GM19467 (cell line): Measurements from ENCODE around the gene RICTOR.

Experiments used
- ATAC-seq: cut with Tn5 transposase; IDR thresholded peaks from one replicate; pipeline ENCODE4 v1.9.1; 2021; ENCODE audit warnings: mild to moderate bottlenecking, moderate library complexity; ENCODE audit not compliant: unreplicated experiment

Gene RICTOR

DNA sequence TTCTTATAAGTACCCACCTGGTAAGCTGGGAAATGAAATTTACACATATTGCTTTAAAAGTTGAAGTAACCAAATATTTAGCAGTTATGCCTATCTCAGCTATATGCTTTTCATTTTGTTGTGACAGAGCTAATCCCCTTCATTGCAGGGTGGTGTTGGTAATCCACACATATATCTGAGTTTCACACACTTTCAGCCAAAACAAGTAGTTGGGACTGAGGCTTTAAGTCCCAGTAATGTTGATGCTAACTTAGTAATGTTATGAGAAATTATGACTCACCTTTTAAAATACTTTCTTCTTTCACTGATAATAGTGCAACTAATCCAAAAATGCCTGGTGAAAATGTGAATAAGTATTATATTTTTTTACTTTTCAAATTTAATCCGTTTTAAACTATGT lies 19.2 kb upstream of the RICTOR start:
- ATAC-seq: no peak

DNA sequence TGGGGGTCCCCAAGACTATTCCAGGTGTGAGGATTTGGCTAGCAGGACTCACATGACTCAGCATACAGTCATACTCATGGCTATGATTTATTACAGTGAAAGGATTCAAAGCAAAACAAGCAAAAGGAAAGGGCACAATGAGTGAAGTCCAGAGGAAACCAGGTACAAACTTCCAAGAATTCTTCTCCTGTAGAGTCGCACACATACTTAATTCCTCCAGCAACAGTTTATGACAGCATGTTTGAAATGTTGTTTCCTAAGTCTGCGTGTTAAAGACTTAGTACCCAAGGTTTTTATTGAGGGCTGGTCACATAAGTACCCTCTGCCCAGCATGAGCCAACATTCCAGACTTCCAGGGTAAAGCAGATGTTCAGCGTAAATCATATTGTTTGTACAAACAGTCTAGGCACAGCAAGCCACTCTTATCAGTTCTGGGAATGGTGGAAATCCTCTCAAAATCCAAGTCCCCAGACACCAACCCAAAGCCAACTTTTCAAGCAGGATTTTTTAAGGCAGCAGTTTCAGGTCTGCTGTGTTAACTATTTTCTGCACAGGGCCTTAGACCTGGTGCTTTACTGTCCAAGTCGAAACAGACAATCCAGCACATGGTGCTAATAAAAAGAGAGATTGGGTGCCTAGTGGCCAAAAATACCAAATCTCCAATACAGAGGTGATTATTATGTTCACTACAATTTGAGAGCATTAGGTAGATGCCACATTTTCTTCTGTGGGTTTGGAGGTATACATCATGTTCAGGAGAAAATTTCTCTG lies 18.6 kb upstream of the RICTOR start:
- ATAC-seq: no peak

DNA sequence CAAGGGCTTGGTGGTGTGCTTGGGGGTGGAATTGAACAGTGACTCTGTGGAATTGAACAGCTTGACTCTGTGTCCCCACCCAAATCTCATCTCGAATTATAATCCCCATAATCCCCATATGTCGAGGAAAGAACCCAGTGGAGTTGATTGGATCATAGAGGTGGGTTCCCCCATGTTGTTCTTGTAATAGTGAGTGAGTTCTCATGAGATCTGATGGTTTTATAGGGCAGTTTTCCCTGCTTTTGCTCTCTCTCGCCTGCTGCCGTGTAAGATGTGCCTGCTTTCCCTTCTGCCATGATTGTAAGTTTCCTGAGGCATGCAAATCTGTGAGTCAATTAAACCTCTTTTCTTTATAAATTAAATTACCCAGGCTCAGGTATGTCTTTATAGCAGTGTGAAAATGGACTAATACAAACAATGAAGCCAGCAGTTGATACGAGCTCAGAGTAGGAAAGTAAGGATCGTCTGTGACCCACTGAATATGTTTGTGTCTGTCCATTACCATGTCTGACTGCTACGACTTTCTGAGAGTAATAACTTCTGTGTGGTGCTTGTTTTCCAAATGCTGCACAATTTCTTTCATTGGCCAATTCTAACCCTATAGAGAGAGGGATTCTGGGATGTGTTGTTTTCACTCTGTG lies 17.9 kb upstream of the RICTOR start:
- ATAC-seq: no peak

DNA sequence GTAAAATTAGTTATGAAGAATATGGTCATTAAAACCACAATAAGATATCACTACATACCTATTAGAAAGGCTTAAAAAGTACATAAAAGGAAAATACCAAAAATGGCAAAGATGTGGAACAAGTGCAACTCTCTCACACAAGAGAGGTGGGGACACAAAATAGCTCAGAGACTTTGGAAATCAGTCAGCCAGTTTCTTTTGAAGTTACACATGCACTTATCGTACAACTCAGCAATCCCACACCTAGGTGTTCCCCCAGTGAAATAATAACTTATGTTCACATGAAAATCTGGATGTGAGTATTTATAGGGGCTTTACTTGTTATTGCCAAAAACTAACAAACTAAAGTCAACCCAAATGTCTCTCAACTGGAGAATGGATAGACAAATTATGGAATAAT lies 9.8 kb upstream of the RICTOR start:
- no peak for ATAC-seq

DNA sequence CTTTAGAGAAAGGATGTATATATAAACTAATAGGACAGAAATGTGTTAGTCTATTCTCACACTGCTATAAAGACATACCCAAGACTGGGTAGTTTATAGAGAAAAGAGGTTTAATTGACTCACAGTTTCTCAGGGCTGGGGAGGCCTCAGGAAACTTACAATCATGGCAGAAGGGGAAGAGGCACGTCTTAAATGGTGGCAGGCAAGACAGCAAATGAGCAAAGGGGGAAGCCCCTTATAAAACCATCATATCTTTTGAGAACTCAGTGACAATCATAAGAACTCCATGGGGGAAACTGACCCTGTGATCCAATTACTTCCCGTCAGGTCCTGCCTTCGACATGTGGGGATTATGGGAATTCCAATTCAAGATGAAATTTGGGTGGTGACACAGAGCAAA lies 8.8 kb upstream of the RICTOR start:
- ATAC-seq: no peak

DNA sequence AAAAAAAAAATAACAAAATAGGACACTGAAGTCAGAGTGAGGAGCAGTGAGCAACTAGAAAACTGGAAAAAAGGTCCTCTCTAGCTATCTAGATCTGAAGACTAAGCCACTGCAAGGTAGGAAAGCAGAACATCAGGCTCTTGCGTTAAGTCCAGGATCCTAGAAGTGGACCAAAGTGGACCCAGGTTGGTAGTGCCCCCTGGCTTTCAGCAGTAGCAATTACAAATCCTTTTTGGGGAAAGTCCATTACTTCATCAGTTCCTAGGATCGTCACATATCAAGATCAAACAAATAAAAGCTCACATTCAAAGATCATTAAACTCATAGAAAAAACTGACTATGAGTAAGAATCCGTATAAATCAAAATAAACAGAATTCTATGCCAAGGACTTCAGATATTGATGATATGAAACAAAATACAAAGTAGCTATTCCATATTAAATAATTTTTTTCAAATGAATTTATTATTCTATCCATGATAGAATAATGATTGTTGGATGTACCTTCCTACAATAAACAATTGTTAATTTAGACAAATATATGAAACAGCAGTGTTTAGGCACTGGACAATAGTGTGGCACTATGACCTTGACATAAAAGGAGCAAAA lies 6.5 kb upstream of the RICTOR start:
- ATAC-seq: peak; percentile 48

DNA sequence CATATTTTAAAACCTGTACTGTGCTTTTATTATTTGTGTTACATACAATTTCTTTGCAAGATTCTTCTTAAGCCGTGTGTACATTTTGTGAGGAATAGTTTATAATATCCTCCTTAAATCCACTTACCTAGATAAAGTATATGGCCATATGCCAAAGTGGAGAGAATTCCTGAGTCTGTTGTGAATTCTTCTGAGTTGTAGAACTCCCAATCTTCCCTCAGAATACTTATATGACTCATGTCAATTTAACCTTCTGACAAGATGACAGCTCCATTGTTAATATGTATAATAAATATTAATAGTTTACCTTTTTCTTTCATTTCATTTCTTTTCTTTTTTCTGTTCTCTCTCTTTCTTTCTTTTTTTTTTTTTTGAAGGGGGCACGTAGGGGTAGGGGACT lies 6.0 kb upstream of the RICTOR start:
- no peak for ATAC-seq

DNA sequence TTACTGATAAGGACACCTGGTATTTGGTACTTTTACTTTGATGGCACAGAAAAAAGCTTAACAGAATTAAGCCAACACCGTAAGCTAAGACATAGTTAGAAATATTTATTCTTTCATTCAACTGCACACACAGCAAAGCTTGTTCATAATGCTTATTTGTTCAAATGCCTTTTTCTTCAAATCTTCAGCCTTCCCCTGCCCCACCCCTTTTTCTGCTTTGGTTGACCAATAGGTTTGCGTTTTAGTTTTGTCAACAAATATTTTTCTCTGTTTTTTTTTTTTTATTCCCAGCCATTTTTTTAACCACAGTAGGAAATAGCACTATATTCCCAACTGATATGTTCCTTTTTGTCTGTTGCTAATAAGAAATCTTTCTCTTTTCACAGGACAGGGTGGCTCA lies 4.9 kb upstream of the RICTOR start:
- ATAC-seq: no peak

DNA sequence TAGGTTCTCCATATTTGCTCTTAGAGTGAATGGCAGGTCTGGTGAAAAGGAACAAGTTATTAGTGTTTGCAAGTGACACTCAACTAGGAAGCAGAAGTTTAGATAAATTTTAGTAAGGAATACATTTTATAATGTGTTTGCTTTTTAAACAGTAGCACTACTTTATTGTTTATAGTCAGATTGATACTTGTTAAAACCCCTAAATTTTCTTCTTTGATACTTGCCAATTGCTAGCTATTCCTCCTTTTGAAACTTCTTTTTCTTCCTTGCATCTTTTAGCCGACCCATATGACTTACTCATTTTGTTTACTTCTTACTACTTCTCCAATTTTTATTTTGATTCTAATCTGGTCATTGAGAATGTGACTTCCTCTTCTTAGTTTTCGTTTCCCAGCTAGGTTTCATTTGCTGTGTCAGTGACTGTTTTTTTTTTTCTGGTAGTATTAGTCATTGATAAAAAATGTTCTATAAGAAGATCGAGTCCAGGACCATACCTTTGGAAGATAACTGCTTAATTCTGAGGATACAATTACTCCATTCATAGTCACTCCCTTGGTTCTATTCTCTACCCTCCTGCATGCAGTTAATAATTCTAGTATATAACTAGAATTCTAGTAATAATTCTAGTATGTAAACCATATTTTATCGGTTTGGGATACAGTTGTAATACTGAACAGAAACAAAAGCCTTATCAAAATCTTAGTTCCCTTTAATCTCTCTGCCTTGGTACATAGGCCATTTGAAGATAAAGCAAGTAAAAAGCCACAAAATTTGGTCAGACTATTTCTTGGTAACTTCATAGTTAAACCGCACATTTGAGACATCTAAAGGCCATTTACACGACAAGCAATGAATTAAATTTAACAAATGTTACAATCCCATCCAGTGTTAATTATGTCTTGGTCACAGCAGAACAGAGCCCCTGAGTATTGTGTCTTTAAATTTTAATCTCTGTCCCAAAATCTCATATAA lies 2.8 kb upstream of the RICTOR start:
- no peak for ATAC-seq

DNA sequence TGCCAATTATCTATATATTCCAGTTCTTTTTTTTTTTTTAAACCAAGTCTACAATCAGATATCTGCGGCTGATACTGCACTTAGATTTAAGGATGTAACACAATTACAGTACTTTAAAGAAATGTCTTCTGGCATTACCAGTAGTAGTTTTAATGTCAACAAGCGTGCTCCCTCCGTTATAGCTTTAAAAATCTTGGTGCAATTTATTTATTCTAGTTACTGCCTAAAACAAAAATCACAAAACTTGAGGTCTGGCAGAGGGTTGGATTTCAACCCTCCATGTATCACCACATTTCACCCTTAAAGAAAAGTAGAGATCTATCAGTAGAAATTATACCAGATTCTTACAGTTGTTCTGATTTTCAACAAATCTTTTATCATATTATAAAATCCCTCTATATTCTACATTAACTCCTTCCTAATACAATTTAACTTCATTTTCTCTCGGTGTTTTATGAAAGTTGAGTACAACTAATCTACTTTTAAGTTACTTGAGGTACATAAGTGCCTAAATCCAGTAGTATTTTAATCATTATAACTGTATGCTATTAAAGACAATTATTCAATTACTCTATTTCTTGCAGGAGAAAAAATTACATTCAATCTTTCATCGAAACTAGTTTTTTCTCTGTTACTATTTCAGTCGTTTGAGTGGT lies 2.0 kb upstream of the RICTOR start:
- no peak for ATAC-seq

DNA sequence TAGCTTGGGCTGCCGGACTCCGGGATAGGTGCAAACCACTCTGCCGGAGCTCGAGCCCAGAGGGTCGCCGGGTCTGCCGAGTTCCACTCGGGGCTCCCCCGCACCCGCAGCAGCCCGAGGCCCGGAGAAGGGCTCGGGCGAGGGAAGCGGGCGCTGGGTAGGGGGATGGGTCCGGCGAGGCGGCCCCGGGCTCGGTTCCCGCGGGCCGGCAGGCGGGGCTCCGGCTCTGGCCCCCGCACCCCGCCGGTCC lies 507 bp downstream of the RICTOR start:
- peak; percentile 25 for ATAC-seq

DNA sequence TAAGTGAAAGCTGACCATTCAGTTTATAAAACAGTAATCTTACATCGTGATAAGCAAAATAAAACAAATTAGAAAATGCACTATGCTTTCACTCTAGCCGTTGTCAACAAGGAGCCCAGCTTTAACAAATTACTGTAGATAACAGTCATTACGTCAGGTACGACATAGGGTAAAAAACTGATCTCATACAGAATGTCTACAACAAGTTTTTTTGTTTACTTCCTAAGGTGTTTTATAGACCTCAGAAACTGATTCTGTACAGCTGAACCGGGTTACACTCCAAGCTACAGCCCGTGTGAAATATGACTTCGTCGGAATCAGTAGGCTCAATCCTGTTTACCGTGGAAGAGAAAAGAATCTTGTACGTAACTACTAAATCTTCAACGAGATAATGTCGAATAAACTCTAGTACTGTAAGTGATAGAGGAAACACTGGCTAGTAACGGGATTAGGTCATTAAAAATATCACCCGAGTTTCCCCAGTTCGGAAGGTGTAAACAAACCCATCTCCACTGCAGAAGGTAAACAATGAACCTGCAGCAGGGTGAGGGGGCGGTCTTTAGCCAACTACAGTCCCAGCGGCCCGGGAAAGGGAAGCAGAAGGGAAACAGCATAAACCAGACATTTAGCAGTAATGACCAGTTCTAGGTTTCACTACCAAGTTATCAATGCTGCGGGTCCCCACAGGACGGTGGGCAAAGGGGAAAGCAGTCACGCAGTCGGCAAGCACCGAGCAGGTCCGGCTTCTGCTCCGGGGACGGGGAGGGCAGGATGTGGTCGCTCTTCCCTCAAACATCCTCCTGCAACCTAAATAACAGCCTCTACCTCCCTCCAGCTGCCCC lies 1.1 kb downstream of the RICTOR start:
- ATAC-seq: peak; percentile 40

DNA sequence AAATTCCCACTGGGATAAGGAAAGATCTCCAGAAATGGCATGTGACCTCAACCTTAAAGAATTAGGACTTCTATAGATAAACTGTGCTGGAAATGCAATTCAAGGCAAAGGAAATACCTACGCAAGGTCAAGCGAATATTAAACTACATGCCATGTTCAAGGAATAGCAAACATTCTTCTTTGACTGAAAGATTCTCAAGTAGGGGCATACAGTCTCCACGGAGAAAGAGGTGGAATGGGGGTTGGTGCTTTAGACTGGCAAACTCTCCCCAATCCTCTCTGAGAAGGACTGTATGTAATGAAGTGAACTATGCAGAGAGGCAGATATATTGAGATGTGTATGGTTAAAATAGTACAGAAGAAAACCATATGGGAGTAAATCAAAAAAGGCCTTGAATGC lies 6.1 kb downstream of the RICTOR start:
- ATAC-seq: no peak

DNA sequence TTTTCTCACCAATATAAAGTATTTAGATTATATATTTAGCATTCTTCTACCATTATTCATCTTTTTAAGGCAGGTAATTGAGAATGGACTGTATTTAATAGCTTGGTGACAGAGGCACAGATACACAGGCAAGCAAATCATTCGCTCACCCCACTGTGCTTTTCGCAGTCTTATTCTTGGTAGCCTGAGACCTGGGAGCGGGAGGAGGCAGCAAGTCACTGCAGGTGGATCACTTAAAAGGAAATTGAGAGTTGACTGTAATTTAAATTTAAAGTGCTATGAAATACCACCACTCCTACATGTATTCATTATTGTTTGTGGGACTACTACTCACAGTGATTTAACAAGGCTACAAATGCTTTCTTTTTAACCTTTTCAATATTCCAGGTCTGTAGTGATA lies 9.7 kb downstream of the RICTOR start:
- no peak for ATAC-seq

DNA sequence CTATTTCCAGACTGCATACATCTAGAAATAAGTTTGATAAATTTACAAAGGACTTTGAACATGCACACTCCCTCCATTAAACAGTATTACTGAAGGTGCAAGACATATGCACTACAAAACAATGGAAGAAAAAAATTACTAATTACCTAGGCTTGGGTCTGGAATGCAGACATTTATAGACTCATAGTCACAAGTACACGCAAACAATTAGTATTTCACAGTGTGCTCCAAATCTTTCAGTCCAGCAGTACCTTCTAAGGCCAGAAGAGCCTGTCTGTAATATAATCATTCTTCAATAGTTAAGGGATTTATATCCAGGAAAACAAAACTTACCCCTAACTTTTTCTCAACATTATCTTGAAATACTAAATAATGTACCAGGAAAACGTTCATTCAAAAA lies 11.2 kb downstream of the RICTOR start:
- ATAC-seq: no peak

DNA sequence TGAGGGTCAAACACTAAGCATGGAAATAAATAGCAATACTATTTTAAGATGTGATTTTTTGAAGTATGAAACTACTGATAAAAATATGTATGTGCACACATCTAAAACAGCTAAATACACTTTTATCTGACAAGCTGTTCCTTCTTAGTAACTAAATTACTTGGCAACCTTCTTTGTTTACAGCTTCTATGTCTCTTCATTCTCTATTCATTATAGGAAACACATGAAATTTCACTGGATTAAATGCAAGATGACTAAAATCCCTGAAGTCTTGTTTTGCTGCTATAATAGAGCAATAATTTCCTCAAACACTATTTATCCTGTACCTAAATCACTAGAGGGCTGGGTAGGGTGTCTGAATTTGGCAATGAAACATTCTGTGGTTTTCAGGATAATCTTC lies 11.7 kb downstream of the RICTOR start:
- ATAC-seq: no peak

DNA sequence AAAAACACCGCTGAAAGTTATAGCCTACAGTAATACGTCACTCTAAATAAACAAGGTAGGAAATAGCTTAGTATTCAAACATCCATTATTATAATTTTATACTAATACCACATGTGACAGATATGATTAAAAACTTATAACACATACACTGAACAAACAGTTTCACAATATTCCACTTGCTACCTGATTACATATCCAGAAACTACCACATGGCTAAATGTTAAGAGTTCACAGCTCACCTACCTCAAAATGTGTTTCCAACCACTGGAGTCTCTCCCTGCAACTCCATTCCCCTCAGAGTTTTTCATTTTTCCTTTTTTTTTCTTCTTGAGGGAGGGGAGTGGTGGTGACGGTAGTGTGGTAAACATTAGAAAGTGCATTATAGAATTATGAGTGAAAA lies 12.1 kb downstream of the RICTOR start:
- no peak for ATAC-seq

DNA sequence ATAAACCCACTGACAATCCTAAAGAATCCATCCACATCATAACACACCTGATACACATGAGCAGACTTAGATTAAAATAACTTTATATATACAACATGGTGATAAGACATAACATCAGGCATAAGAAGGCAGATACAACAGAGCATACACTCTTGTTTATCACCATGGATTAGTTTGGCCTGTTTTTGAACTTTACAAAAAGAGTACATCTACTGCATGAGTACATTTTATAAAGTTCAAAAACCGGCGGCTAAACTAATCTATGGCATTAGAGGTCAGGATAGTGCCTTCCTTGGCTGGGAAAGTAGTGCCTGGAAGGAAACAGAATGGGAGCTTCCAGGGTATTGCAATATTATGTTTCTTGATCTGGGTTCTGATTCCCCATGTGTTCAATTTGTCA lies 15.1 kb downstream of the RICTOR start:
- no peak for ATAC-seq

DNA sequence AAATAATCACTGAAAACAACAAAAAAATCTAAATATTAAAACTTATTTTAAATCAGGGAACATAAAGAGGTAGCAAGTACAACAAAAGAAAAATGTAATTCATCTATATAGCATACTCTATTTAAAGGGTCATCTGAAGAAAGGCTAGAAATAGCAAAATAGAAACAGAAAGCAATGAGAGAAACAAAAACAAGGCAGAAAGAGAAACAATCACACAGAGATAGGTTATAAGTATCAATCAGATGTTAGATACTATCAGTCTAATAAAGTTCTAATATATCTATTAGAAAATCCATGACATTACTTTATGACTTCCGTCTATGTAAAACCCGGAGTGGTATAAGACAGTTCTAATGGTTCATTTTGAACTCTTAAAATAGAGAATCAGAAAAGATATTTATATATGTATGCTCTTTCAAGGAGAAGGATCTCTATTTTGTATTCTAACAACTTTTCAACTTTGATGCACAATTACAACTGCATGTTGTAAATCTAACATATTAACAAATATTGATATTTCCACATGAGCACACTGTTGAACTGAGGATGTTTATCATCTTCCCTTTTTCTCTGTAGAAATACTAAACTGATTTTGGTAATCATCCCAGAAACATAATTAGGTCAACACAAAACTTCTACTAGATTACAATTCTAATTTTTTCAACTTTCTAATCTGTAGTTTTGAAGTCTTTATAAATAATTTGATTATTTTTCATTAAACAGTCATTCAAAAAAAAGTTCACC lies 15.8 kb downstream of the RICTOR start:
- peak; percentile 79 for ATAC-seq
